GM23248 (cell line): Measurements from ENCODE around the gene UHMK1.

Experiments
- EZH2 ChIP-seq: fragments of 200-600 bp; sonication (generic); IDR thresholded peaks from 2 replicates; pipeline ENCODE4 v1.6.1; 2018; ENCODE audit warnings: antibody characterized with exemption, mild to moderate bottlenecking; ENCODE audit not compliant: insufficient read depth, poor library complexity, severe bottlenecking
- EZH2phosphoT487 ChIP-seq: fragments of 200-600 bp; sonication (generic); IDR thresholded peaks from 2 replicates; pipeline ENCODE4 v1.6.1; 2018; ENCODE audit warnings: antibody characterized with exemption, moderate library complexity, mild to moderate bottlenecking, low read depth; ENCODE audit not compliant: insufficient read depth

DNA sequence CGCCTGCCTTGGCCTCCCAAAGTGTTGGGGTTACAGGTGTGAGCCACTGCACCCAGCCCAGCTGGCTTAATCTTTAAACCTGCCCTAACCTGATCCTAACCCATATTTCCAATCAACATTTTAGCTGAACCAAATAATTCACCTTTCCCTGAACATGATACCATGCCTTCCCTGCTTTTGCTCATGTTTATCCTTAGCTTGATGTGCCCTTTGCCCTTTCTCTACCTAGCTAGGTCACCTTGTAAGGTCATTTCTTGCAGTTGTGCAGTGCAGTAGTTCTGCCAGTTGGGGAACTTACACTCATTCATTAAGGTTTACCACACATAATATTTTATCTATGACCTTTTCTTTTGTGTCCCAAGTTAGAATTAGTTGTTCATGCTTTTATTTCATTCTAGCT is 69.3 kb downstream of the UHMK1 start:
- no peak for TF ChIP-seq EZH2
- no peak for TF ChIP-seq EZH2phosphoT487
